Thyroid gland (tissue), 4 donors: ENCODE data around the gene GPR18.

ENCODE experiments used
- CTCF ChIP-seq, 6 experiments: fragments of 200-600 bp in 3 of 6; fragments of 450-650 bp in 3 of 6; sonication (generic) in 3 of 6; IDR thresholded peaks; one replicate each; pipeline ENCODE4 v1.5.1; 2016 to 2019; ENCODE audit warnings: antibody characterized with exemption in 6 of 6, mild to moderate bottlenecking in 2 of 6, inconsistent platforms in 1 of 6, moderate library complexity in 1 of 6
- POLR2A ChIP-seq, 2 donors: fragments of 450-650 bp; IDR thresholded peaks; one replicate each; pipeline ENCODE4 v1.6.1; 2017; ENCODE audit warnings: antibody characterized with exemption in 2 of 2, mild to moderate bottlenecking in 2 of 2, moderate library complexity in 1 of 2

GRCh38 chr13:99293178-99293577 lies 35.0 kb upstream of the GPR18 start:
- TF ChIP-seq POLR2A (IDR thresholded peaks at IDR 0.05) (no peak), CTCF (IDR thresholded peaks at IDR 0.05) (no peak)
